OCI-M2 (cell line): Measurements from ENCODE around the gene P2RX3.
"Not testable (repeated sequence)": the region's sequence is repeated elsewhere in the genome, so short reads cannot be mapped to it uniquely, and the experiment has no call there.

Experiments used
- DNase-seq: peaks from one replicate; lab custom pipeline; 2025; ENCODE audit not compliant: unreplicated experiment; lab: John Stamatoyannopoulos, UW

The P2RX3 gene

DNA sequence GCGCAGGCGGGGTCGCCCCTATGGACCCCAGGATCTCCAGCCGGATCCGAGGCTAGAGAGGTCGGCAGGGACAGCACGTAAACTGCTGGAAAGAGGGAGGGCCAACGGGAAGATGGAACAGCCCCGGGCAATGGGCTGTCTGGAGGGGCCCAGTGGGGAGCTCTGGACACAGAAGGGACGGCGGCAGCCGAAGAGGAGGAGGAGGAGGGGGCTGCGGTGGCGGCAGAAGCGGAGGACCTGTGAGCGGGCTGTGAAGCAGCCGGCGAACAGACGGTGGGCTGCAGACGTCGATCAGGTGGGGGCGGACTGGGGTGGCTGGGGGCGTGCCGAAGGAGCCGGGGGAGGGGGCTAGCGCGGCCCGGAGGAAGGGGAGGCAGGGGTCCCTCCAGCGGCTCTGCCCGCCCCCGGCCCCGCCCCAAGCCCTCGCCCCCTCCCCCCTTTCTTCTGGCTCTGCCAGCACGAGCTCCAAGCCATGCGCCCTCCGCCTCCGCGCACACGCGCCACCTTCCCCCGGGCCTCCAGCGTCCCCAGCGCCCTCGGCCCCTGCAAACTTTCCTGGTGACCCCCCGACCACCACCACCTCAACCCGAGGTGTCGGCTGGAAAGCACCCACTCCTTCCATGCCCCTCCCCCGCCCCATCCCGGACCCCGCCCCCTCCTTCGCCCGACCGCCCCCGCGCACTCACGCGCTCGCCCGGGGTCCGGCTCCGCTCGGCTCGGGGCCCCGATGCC is 13.8 kb upstream of the P2RX3 start:
- no peak for DNase-seq

DNA sequence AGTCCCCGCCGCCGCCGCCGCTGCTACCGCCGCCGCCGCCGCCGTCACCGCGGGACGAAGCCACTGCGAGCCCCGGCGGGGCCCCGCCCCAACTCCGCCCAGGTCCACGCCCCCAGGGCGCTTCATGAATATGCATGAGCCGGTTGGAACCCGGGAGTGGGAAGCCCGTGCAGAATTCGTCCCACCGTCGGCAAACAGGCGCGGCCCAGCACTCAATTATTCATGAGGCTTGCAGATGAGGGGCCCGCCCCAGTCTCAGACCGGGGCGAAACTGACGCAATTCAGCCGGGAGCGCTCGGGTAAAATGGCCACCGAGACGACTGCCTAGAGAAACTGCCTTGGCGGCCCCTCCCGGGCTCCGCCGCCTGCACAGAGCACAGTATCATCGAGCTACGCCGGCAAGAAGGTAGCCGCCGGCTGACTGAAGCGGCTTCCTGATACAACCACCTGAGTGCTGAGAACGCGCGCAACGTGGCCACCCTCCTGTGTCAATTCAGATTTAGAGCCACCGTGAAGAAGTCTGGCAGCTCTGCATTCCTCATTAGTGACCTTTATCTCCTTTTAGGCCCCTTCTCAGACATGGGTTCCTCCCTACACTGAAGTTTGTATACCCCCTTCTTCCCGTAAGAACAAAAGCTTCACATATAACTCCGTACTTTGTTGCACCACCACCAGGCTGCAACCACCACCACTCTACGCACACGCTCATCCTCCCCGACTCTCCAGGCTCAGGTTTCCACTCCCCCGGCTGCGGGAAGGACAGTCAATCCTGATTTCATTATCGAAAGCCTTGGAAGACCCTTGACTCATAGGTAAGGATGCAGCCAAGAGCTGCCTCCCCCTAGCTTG is 13.0 kb upstream of the P2RX3 start, which contains the start of gene TNKS1BP1:
Gene TNKS1BP1 (minus strand): TSS at position 67 of the 849 bp plus-strand sequence. CDS start 3,067 bp downstream, outside the sequence.
- no peak for DNase-seq

DNA sequence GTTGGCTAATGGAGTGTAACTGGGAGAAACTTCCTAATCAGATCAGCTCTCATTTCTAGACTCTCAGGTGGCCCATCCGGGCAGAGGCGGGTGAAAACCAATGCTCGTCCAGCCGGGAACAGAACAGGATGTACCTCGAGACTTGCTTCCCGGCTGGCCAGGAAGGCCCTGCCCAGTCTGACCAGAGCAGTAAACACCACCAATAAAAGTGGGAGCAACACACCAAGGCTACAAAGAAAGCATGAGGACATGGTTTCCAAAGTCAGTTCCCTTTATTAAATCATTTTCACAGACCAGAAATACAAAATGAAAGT is 12.5 kb upstream of the P2RX3 start:
- DNase-seq: no peak

DNA sequence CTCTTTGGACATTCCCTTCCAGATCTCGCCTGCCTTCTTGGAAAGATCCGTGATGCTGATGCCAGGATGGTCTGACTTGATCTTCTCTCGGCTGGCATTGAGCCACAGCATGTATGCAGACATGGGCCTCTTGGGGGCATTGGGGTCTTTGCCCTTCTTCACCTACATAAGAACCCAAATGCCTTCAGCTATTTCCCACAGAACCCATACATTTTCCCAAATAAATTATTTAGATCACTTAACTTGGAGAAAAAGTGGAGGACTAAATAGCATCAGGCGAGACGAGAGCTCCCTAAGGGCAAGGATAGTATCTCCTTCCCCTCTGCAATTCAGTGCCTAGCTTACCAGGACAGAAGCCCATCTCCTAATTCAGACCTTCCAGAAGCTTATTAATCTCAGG is 10.4 kb upstream of the P2RX3 start:
- no peak for DNase-seq

DNA sequence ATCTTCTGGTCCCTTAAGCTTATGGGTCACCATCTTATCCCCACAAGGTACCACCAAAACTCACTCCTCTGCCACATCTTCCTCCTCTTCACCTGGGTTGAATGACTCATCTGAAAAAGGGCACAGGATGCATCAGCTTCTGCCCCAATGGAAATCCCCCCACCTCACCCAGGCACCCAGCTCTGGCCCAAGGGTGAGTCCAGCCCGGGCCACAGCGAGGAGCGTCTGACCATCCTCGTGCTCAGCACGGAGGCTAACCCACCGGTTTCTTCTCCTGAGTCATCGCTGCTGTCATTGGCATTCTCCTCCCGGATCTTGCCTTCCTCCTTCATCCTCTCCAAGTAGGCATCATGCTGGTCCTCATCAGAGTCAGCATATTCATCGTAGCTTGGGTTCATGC is 8.1 kb upstream of the P2RX3 start:
- DNase-seq: no peak

DNA sequence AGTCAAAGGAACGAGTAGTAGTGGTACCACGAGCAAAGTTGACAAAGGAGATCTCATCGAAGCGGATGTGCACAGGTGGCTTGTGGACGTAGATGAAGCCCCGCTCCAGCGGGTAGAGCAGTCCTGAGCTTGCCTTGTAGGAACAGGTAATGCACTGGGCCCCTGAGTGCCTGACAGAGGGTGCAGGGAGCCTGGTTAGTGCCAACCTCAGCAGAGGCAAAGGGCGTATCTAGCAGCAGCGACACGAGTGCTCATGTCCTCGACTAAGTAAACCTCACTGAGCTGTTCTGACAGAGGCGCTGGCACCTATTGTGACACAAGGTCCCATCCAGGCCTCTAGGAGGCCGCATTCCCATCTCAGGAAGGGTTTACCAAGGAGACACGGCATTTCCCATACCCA is 6.4 kb upstream of the P2RX3 start:
- DNase-seq: no peak

DNA sequence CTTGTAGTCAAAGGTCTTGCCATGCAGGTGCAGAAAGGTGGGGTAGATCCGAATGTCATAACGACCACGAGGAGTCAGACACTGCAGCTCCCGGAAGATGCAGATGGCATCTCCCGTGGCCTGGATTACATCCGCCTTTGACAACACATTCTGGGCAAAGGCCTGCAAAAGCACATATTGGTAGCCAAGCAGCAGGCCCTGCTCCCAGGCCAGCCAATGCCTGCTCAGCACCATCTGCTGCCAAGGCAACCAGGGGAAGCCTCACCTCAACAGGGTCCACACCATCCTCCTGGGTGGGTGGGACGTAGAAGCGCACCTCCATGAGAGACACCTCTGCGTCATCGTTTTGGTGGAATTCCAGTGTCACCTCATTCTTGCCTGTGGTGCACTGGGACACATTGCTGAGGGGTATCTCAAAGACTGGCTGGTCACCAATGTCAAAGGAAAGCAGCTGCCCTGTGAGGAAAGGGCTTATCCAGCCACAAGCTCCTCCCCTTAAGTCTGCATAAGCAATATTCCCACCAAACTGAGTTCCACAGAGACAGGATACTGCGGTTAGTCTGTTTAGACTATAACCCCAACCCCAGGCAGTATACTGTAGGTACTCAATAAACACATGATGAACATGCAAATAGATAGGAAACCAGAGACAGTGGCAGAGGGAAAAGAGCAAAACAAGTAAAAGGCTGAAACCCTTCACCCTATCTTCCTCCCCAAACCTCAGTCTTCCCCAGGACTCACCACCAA is 5.3 kb upstream of the P2RX3 start:
- DNase-seq: no peak

DNA sequence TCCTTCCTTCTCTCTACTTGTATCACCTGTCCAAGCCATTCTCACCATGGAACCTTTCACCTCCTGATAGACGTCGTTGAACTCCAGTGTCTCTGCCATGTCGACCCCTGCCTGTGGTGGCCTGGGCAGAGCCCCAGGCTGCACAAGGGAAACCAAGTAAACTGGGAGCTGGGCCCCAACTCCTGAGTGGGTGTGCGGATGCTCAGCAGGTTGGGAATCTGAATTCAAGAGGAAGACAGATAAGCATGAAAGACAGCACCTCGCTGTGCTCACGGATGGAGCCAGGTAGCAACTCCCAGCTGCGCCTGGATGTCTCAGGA is 3.2 kb upstream of the P2RX3 start:
- no peak for DNase-seq

DNA sequence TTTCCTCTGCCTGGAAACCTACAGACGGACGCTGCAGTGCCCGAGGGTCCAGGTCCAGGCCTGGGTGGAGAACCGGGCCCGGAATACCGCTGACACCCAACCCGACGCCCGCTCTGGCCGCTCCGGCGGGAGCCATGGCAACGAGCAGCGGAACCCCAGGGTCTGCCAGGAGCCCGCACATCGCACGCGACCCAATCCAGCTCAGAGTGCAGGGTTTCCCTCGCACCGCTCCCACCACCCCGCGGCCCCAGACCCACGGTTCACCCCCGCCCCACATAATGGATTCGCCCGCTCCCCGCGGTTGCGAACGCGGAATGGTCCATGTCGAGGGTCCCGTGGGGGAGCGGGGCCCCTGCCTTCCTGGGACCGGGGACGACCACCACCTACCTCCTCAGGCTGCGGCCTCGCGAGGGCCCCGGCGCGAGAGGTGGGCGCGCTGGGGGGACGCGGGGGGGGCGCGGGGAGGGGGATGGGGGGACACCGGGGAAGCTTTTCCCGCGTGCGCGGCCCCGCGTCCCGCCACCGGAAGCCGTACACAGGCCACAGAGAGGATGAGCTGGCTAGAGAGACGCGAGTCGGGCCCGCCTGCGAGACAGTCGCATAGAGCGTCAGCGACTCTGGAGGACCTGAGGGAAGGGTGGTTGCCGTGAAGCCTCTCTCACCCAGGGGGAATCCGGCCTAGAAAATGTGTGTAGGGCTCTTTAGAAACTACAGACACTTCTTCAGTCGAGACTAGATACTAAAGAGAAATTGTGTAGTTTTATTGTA is 2.6 kb upstream of the P2RX3 start, which contains the start of gene SSRP1:
Gene SSRP1 (minus strand): TSS at position 550 of the 768 bp plus-strand sequence. CDS start 771 bp downstream, outside the sequence.
- no peak for DNase-seq

DNA sequence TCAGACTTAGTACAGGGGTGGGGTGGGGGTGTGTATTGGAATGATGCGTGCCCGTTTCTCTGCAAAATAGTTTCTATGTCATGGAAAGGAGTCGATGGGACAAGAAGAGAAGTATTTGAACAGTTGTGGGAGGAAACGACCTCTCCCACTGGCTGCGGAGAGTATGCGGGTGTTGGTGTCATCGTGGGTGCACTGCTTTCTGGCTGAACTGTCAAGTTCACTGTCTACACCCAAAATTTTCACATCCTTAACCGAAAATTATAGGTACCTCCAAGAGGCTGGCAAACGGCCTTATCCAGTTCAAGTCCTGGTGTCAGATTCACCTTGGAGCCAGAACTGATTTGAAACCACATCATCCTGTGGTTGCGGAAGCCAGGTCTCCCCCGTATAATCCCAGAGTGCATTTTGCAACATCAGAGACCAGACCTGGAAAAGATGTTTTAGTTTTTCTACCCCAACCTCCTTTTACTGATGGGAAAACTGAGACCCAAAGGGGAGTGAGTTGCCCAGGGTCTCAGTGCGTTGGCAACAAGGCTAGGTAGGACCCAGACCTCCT is 2.0 kb upstream of the P2RX3 start:
- DNase-seq: no peak

DNA sequence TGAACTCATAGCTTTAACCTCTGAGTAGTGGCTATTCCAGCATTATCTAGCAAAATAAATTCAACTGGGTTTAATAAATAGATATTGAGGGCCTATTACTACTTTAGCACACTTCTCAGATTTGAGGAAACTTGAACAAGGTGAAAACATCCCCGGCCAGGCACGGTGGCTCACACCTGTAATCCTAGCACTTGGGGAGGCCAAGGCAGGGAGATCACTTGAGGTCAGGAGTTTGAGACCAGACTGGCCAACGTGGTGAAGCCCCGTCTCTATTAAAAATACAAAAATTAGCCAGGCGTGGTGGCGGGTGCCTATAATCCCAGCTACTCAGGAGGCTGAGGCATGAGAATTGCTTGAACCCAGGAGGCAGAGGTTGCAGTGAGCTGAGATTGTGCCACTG is 1.3 kb upstream of the P2RX3 start:
- DNase-seq: not testable (repeated sequence)

DNA sequence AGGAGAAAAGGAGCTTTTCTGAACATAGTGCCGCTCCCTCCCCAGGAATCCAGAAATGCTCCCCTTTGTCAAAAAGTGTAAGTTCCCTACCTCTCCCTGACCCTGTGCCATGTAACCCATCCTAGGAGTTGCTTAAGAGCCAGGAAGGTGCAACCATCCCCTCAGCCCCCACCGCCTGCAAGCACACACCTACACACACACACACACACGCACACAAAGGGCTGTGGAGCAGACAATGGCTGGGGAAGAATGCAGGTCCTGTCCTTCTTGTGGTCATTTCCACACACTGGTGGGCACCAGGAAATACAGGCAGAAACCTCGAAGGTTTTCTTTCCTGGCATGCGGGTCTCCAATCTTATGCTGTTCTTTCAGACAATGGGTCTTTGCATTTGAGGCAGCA is 1.2 kb downstream of the P2RX3 start:
- no peak for DNase-seq

DNA sequence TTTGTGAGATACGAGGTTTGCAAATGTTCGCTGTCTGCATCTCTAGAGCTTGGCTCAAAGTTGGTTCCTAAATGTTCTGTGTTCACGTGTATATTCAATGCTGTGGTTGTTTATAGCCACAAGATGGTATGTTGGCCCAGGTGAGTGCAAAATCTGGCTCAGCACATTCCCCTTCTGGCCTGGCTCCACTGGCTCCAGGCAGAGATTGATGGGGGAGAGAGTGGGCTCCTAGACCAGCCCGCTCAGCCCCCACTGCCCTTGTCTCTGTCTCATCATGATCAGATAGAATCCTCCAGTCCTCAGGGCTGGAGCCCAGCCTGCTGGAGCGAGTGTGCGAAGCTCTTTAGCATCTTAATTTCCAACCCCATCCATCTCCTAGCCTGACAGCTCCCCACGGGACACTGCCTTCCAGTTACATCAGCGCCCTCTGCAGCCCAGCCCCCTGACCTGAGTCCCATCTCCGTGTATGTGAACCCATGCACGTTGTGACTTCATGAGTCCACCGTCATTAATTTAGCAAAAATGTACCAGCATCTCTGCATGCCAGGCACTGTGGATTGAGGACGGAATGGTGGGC is 2.0 kb downstream of the P2RX3 start:
- no peak for DNase-seq

DNA sequence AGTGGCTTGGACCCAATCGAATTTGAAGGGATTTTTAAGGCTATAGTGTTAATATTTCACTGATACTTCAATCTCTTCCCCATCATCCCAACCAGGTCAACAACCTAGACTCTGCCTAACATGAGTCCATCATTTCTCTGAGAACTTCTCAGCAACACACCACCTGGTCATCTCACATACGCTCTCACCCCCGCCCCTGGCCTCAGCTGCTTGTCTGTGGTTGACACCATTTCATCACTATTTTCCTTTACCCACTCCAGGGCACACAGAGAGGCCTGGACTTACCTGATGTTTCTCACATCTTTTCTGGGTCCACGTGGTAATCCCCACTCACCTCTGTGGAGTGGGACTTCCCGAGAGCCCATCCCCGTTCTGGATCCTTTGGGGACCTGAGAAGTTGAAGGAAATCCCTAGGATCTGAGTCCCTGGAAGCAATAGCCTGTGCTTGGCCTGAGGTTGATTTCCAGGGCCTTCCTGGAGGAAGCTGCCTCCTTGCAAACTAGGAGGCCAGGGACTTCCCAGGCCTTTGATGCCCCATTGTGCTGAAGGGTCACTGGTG is 3.2 kb downstream of the P2RX3 start:
- DNase-seq: no peak

DNA sequence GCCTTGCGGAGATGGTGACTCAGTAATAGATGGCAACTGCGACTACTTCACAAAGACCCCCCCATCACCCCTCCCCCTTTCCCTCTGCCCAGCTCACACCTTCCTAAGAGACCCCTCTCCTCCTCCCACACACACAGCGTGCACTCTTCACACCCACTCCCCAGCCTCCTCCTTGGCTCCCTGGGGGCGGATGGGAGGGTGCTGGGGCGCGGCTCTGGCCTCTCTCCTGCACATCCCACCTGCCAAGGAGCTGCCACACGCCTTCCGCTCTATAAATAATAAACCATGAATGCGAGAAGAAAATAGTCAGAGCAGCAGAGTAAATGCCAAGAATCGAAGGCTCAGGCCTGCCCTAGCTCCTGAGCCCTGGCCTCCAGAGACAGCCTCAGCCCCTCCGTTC is 4.5 kb downstream of the P2RX3 start:
- DNase-seq: no peak

DNA sequence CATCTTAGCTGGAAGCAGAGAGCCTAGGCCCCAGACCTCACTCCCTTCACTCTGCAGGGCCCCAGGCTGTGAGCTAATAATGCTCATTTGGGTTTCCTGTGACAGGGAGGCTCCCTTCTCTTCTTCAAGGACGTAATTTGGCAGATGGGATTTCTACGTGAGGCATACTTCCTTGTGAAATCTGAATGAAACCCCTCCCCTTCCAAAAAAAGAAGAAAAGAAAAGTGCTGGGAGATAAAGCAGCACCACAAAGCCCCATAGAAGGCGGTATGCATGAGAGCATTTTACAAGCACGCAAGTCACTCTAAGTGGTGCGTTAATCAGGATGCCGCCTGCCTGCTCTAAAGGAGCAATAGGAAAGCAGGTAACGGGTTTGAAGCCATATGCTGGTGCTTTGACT is 5.7 kb downstream of the P2RX3 start:
- DNase-seq: no peak

DNA sequence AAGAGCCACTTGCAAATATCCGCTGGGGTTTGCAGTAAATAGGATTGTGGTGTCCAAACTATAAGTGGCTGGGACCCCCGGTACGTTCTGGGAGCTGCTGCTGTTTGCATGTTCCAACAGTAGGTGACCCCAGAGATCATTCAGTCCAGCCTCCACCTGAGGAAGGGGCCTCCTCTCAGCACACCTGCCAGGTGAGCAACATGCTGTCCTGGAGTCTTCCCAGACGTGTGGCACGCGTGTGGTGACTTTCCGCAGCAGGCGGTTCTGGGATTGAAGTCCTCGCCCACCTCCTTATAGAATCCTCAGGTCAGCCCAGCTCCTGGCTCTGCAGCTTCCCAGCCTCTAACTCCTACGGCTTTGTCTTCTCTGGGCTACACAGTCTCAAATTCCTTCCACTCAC is 6.7 kb downstream of the P2RX3 start:
- no peak for DNase-seq

DNA sequence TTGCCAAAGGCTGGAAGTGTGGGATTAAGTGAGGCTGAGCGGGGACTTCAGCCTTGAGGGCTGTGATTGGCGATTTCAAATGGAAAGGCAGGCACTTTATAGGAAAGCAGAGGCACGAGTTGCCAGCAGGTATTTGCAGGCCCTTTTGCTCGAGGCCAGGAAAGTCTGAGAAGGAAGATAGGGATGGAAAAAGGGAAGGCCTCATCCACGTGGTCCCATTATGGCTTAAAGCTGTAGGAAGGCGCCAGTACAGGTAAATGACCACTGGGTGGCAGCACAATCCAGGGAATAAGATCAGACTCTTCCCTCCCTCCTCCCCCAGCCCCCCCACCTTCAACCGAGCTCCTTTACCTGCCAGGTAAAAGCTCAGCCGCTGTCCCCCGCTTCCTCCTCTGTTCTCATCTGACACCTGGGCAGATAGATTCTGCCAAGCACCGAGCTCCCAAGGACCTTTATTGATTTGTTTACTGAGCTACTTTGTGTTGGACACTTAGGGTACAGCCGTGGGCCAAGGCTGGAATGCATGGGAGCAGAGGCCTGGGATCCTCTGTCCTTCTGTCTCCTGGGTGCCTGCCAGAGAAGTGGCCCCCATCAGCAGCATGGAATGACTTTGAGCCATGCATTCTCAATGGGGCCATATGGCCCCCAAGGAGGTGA is 7.5 kb downstream of the P2RX3 start:
- no peak for DNase-seq

DNA sequence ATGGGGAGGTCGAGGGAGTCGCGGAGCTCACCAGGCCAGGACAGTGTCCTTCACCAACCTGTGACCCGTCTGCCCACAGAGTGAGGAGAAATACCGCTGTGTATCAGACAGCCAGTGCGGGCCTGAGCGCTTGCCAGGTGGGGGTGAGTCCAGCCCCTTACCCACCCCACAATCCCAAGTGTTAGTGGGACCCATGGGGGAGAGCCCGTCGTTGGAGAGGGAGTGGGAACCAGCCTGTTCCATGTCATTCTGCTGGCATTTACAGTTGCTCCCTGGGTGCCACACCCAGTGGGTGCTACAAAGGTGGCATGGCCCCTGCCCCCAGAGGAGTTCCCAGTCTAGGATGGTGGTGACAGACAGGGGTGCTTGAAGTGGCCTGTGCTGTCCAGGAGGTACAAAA is 9.2 kb downstream of the P2RX3 start:
- DNase-seq: no peak

DNA sequence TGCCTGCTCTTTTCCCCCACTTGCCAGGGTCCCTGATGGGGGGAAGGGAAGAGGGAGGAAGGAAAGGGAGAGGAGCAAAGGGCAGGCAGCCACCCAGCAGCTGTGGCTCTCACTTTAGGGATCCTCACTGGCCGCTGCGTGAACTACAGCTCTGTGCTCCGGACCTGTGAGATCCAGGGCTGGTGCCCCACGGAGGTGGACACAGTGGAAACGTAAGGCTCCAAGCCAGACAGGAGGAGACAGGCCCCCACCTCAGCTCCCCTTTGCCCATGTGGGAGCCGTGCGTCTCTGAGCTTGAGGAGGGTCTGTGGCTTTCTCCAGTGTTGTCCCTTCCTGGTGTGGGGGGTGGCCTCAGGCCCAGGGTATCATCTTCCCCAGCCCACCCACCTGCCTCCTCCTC is 9.9 kb downstream of the P2RX3 start:
- DNase-seq: no peak
